ENCODE data around the gene LZIC. TPM values are rescaled to one million over a fixed set of nuclear protein-coding genes. Genes with fewer than 3 reads are reported as not detected.
"Not testable (repeated sequence)": the region's sequence is repeated elsewhere in the genome, so short reads cannot be mapped to it uniquely, and the experiment has no call there.

The LZIC gene
- polyA plus RNA-seq, 1 donor from 2014 or later: 30.0 TPM

GRCh38 chr1:9920606-9921005 lies 22.6 kb downstream of the LZIC start:
- no peaks in the 10 kb centered on the region for H3K9me3 Mint-ChIP-seq
- H3K36me3 Mint-ChIP-seq: peaks cover 3% of the 10 kb centered on the region
- H3K4me1 Mint-ChIP-seq: no peaks in the 10 kb centered on the region
- no peak overlapping the region for H3K4me3 Mint-ChIP-seq
- no peak overlapping the region for H3K27ac Mint-ChIP-seq
- H3K27me3 Mint-ChIP-seq: no peaks in the 10 kb centered on the region

GRCh38 chr1:9917901-9918300 lies 25.3 kb downstream of the LZIC start:
- Mint-ChIP-seq H3K27ac (no peak overlapping the region), H3K4me1 (no peaks in the 10 kb centered on the region), H3K36me3 (peaks cover 2% of the 10 kb centered on the region), H3K27me3 (no peaks in the 10 kb centered on the region), H3K9me3 (no peaks in the 10 kb centered on the region), H3K4me3 (no peak overlapping the region)

- not testable (repeated sequence) for H3K4me1 Mint-ChIP-seq, H3K27me3 Mint-ChIP-seq, H3K27ac Mint-ChIP-seq, H3K4me3 Mint-ChIP-seq, H3K9me3 Mint-ChIP-seq, H3K36me3 Mint-ChIP-seq
Observed at GRCh38 chr1:9917495-9917894, 25.7 kb downstream of the LZIC start.

GRCh38 chr1:9916452-9916851 lies 26.7 kb downstream of the LZIC start:
- Mint-ChIP-seq H3K36me3 (no peaks in the 10 kb centered on the region), H3K27ac (peak overlapping the region in 1 of 3 donors; percentile 46), H3K9me3 (no peaks in the 10 kb centered on the region), H3K4me3 (no peak overlapping the region), H3K27me3 (no peaks in the 10 kb centered on the region), H3K4me1 (peaks cover 4 to 5% (median 5%) of the 10 kb centered on the region in 3 donors)

GRCh38 chr1:9914610-9914937 lies 28.6 kb downstream of the LZIC start:
- Mint-ChIP-seq H3K27me3 (no peaks in the 10 kb centered on the region), H3K27ac (no peak overlapping the region), H3K36me3 (no peaks in the 10 kb centered on the region), H3K4me3 (peak overlapping the region in 1 of 4 donors; percentile 45), H3K9me3 (no peaks in the 10 kb centered on the region), H3K4me1 (peaks cover 7 to 11% (median 7%) of the 10 kb centered on the region in 3 donors)

- H3K36me3 Mint-ChIP-seq: no peaks in the 10 kb centered on the region
- H3K27me3 Mint-ChIP-seq: no peaks in the 10 kb centered on the region
- peaks cover 13 to 18% (median 14%) of the 10 kb centered on the region in 3 donors for H3K4me1 Mint-ChIP-seq
- H3K4me3 Mint-ChIP-seq: peak overlapping the region; percentile 36 to 68 (median 63)
- H3K27ac Mint-ChIP-seq: peak overlapping the region in 1 of 3 donors; percentile 11
- no peaks in the 10 kb centered on the region for H3K9me3 Mint-ChIP-seq
Observed at GRCh38 chr1:9912264-9912936, 30.8 kb downstream of the LZIC start.

- peak overlapping the region; percentile 92 to 99 (median 96) for H3K4me3 Mint-ChIP-seq
- H3K9me3 Mint-ChIP-seq: no peaks in the 10 kb centered on the region
- no peaks in the 10 kb centered on the region for H3K27me3 Mint-ChIP-seq
- H3K27ac Mint-ChIP-seq: peak overlapping the region; percentile 75 to 98 (median 95)
- peaks cover 14 to 18% (median 16%) of the 10 kb centered on the region in 3 donors for H3K4me1 Mint-ChIP-seq
- peaks cover under 1% of the 10 kb centered on the region for H3K36me3 Mint-ChIP-seq
Observed at GRCh38 chr1:9910423-9911178, 32.6 kb downstream of the LZIC start.

GRCh38 chr1:9910076-9910422 lies 33.1 kb downstream of the LZIC start, which contains the start of gene CTNNBIP1:
CTNNBIP1 (minus strand) TSS chr1:9910269; CDS start chr1:9872064, 38,205 bp downstream.
- peak within 1 kb of the TSS; percentile 75 to 98 (median 95) for H3K27ac Mint-ChIP-seq
- peak within 1 kb of the TSS; percentile 95 to 99 (median 98) for H3K4me3 Mint-ChIP-seq
- peaks cover 2% of the 10 kb centered on the region for H3K36me3 Mint-ChIP-seq
- peaks cover 14 to 18% (median 16%) of the 10 kb centered on the region in 3 donors for H3K4me1 Mint-ChIP-seq
- no peaks in the 10 kb centered on the region for H3K27me3 Mint-ChIP-seq
- no peaks in the 10 kb centered on the region for H3K9me3 Mint-ChIP-seq

- Mint-ChIP-seq H3K36me3 (peaks cover 2% of the 10 kb centered on the region), H3K27ac (peak overlapping the region in 2 of 3 donors; percentile 65 to 79), H3K4me1 (peaks cover 14 to 18% (median 18%) of the 10 kb centered on the region in 3 donors), H3K4me3 (peak overlapping the region; percentile 88 to 99 (median 96)), H3K27me3 (no peaks in the 10 kb centered on the region), H3K9me3 (no peaks in the 10 kb centered on the region)
Observed at GRCh38 chr1:9909234-9910046, 33.8 kb downstream of the LZIC start.

GRCh38 chr1:9908871-9909233 lies 34.3 kb downstream of the LZIC start:
- Mint-ChIP-seq H3K27ac (peak overlapping the region in 1 of 3 donors; percentile 79), H3K36me3 (peaks cover 2% of the 10 kb centered on the region), H3K4me3 (peak overlapping the region; percentile 88 to 99 (median 96)), H3K4me1 (peaks cover 14 to 18% (median 18%) of the 10 kb centered on the region in 3 donors), H3K9me3 (no peaks in the 10 kb centered on the region), H3K27me3 (no peaks in the 10 kb centered on the region)

GRCh38 chr1:9907441-9907840 lies 35.8 kb downstream of the LZIC start:
- H3K4me1 Mint-ChIP-seq: peaks cover 16 to 20% (median 18%) of the 10 kb centered on the region in 3 donors
- peaks cover 2% of the 10 kb centered on the region for H3K36me3 Mint-ChIP-seq
- H3K4me3 Mint-ChIP-seq: peak overlapping the region in 2 of 4 donors; percentile 13 to 44
- H3K27me3 Mint-ChIP-seq: no peaks in the 10 kb centered on the region
- H3K9me3 Mint-ChIP-seq: no peaks in the 10 kb centered on the region
- H3K27ac Mint-ChIP-seq: peak overlapping the region in 1 of 3 donors; percentile 25

GRCh38 chr1:9906466-9906865 lies 36.7 kb downstream of the LZIC start:
- H3K9me3 Mint-ChIP-seq: no peaks in the 10 kb centered on the region
- H3K36me3 Mint-ChIP-seq: peaks cover 2% of the 10 kb centered on the region
- peaks cover 11 to 15% (median 14%) of the 10 kb centered on the region in 3 donors for H3K4me1 Mint-ChIP-seq
- H3K27me3 Mint-ChIP-seq: no peaks in the 10 kb centered on the region
- peak overlapping the region in 1 of 4 donors; percentile 44 for H3K4me3 Mint-ChIP-seq
- no peak overlapping the region for H3K27ac Mint-ChIP-seq

- Mint-ChIP-seq H3K27me3 (no peaks in the 10 kb centered on the region), H3K4me1 (peaks cover 17 to 25% (median 21%) of the 10 kb centered on the region in 3 donors), H3K27ac (peak overlapping the region in 1 of 3 donors; percentile 39), H3K36me3 (peaks cover 2% of the 10 kb centered on the region), H3K9me3 (no peaks in the 10 kb centered on the region), H3K4me3 (peak overlapping the region in 1 of 4 donors; percentile 34)
Observed at GRCh38 chr1:9905010-9905409, 38.2 kb downstream of the LZIC start.

GRCh38 chr1:9904596-9904995 lies 38.6 kb downstream of the LZIC start:
- Mint-ChIP-seq H3K36me3 (peaks cover 2% of the 10 kb centered on the region), H3K9me3 (no peaks in the 10 kb centered on the region), H3K27me3 (no peaks in the 10 kb centered on the region), H3K4me3 (peak overlapping the region in 1 of 4 donors; percentile 34), H3K4me1 (peaks cover 18 to 25% (median 21%) of the 10 kb centered on the region in 3 donors), H3K27ac (peak overlapping the region in 2 of 3 donors; percentile 39 to 46)

Measured in IgD-negative memory B cell (primary cell).